Vagina (tissue), 2 donors: ENCODE results near the gene ACAA1.

ENCODE experiments used
- CTCF ChIP-seq, 3 experiments: fragments of 450-650 bp in 2 of 3; fragments of 200-600 bp in 1 of 3; sonication (generic) in 1 of 3; IDR thresholded peaks; one replicate each; pipeline ENCODE4 v1.5.1; 2017 to 2019; ENCODE audit warnings: antibody characterized with exemption in 3 of 3, mild to moderate bottlenecking in 2 of 3, moderate library complexity in 2 of 3
- POLR2A ChIP-seq, 2 donors: fragments of 450-650 bp; IDR thresholded peaks; one replicate each; pipeline ENCODE4 v1.6.1; 2017; ENCODE audit warnings: antibody characterized with exemption in 2 of 2, mild to moderate bottlenecking in 2 of 2, moderate library complexity in 2 of 2
- POLR2AphosphoS5 ChIP-seq, 2 donors: sonication (generic); formaldehyde crosslinking; IDR thresholded peaks; one replicate each; pipeline ENCODE4 v1.9.0; 2017; ENCODE audit warnings: antibody characterized with exemption in 2 of 2, mild to moderate bottlenecking in 2 of 2, low read depth in 1 of 2; ENCODE audit not compliant: insufficient read depth in 1 of 2

DNA sequence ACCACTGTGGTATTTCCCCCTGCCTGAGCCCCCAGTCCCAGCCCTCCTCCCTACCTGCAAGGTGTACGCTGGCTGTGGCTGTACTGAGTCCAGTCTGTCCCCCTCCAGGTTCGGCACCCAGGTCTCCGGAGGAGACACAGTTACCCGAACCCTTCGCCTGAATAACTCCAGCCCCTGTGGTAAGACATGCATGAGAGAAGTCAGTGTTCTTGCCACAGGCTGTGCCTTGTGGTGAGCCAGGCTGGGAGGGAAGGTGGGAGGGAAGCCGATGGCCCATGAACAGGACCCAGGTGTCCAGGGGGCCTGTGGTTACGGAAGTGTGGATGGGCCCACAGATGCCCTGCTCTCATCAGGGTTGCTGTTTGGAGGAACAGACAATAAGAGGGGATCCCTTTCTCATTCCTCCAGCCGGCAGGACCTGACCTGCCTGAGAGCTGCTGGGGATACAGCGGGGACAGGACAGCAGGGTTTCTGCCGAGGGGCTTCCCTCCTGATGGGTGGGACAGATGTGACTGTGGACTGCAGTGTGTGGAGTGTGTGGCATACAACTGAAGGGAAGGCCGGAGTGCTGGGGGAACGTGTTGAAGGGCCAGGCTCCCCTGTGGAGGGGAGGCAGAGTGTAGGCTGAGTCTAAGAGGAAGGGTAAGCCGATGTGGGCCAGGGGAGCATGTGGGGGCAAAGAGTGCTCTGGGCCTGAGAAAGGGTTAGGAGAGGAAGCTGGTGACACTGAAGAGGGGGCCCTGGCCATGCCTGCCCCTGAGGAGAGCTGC lies 21.9 kb downstream of the ACAA1 start:
- TF ChIP-seq POLR2A (IDR thresholded peaks at IDR 0.05) (no peak), CTCF (IDR thresholded peaks at IDR 0.05) (no peak), POLR2AphosphoS5 (IDR thresholded peaks at IDR 0.05; ENCODE audit: insufficient read depth in 1 of 2, low read depth in 1 of 2) (no peak)
